GM19324 (cell line): ENCODE measurements around the gene PSAP.

Experiments
- ATAC-seq: cut with Tn5 transposase; IDR thresholded peaks from one replicate; pipeline ENCODE4 v1.9.1; 2021; ENCODE audit warnings: mild to moderate bottlenecking, moderate library complexity; ENCODE audit not compliant: unreplicated experiment, low FRiP score

Gene PSAP

GRCh38 chr10:71790749-71791440 lies 60.2 kb downstream of the PSAP start:
- no peak for ATAC-seq

GRCh38 chr10:71789871-71790270 lies 61.2 kb downstream of the PSAP start:
- ATAC-seq: no peak

- no peak for ATAC-seq
Observed at GRCh38 chr10:71788954-71789353, 62.1 kb downstream of the PSAP start.

- ATAC-seq: no peak
Observed at GRCh38 chr10:71784679-71785272, 66.3 kb downstream of the PSAP start.

GRCh38 chr10:71783917-71784678 lies 67.0 kb downstream of the PSAP start:
- no peak for ATAC-seq

- no peak for ATAC-seq
Observed at GRCh38 chr10:71782917-71783490, 68.0 kb downstream of the PSAP start.

GRCh38 chr10:71782221-71782916 lies 68.7 kb downstream of the PSAP start:
- ATAC-seq: no peak

GRCh38 chr10:71780719-71781118 lies 70.3 kb downstream of the PSAP start:
- no peak for ATAC-seq

GRCh38 chr10:71780156-71780555 lies 70.9 kb downstream of the PSAP start:
- ATAC-seq: no peak

- ATAC-seq: no peak
Observed at GRCh38 chr10:71779641-71780040, 71.4 kb downstream of the PSAP start.

- ATAC-seq: no peak
Observed at GRCh38 chr10:71778071-71778825, 72.8 kb downstream of the PSAP start.

- no peak for ATAC-seq
Observed at GRCh38 chr10:71777213-71777985, 73.7 kb downstream of the PSAP start.

- ATAC-seq: no peak
Observed at GRCh38 chr10:71776481-71776925, 74.5 kb downstream of the PSAP start.

GRCh38 chr10:71774916-71775702 lies 75.9 kb downstream of the PSAP start:
- ATAC-seq: no peak

GRCh38 chr10:71773221-71773971 lies 77.7 kb downstream of the PSAP start, which contains the start of gene VSIR:
Gene VSIR (minus strand): TSS chr10:71773520. CDS start chr10:71773439, 81 bp downstream.
- peak; percentile 69 for ATAC-seq

- no peak for ATAC-seq
Observed at GRCh38 chr10:71772832-71773220, 78.2 kb downstream of the PSAP start.

- no peak for ATAC-seq
Observed at GRCh38 chr10:71771821-71772617, 79.0 kb downstream of the PSAP start.
